Activated naive CD4-positive, alpha-beta T cell treated with anti-CD3 and anti-CD28 coated beads for 36 hours (primary cell): ENCODE data around the gene PBLD. TPM values are rescaled to one million over a fixed set of nuclear protein-coding genes. Genes with fewer than 3 reads are reported as not detected.
A peak's percentile ranks its signal among the peaks of the same experiment; 100 is the strongest.
"Not testable (repeated sequence)": the region's sequence is repeated elsewhere in the genome, so short reads cannot be mapped to it uniquely, and the experiment has no call there.

ENCODE experiments used
- CTCF ChIA-PET: fragments of 350-600 bp; sonication (Branson Sonifier 250); formaldehyde crosslinking; loops from one replicate; lab custom pipeline; 2021; ENCODE audit warnings: antibody characterized with exemption; lab: Charles Lee
- DNase-seq: peaks from one replicate; pipeline ENCODE4 v3.0.0-alpha.2; 2020
- H3K27ac Mint-ChIP-seq: one replicate; pipeline ENCODE4 v1.8.0; 2021; ENCODE audit warnings: mild to moderate bottlenecking, mixed read lengths
- H3K27me3 Mint-ChIP-seq: one replicate; pipeline ENCODE4 v1.8.0; 2021; ENCODE audit warnings: low read depth, mixed read lengths
- H3K36me3 Mint-ChIP-seq: one replicate; pipeline ENCODE4 v1.8.0; 2021; ENCODE audit warnings: low read depth, mixed read lengths
- H3K4me1 Mint-ChIP-seq: one replicate; pipeline ENCODE4 v1.8.0; 2021; ENCODE audit warnings: low read depth, mixed read lengths
- H3K4me3 Mint-ChIP-seq: one replicate; pipeline ENCODE4 v1.8.0; 2021; ENCODE audit warnings: mild to moderate bottlenecking, moderate library complexity, mixed read lengths
- H3K9me3 Mint-ChIP-seq: one replicate; pipeline ENCODE4 v1.8.0; 2021; ENCODE audit warnings: mixed read lengths
- intact Hi-C: fragments of 100-400 bp; cut with micrococcal nuclease; formaldehyde crosslinking; loops from one replicate; pipeline ENCODE4 v1.15.1; 2023
- total RNA-seq, 2 experiments: library from RNA; stranded (reverse); gene quantifications; one replicate each; pipeline ENCODE4 v1.2.3, GENCODE V29; 2021

PBLD gene
- total RNA-seq, 2 experiments from 2014 or later: 1.3 to 2.2 TPM

DNA sequence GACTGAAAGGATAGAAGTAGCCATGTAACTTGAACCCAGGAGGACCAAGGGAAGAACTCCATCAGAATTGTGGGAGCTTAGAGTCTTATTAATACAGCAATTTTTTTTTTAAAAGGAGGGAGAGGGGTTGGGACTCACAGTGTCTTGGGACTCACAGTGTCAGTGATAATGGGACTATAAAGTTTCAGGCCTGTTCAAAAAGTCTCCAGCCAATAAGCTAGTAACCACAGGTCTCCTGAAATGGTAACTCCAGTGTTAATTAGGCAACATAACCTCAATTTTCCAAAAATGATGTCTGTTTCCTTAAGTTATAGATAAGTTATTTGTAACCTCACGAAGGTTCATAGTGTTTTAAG, 3.2 kb downstream of the PBLD start:
- no peak overlapping the region for H3K4me3 Mint-ChIP-seq
- H3K9me3 Mint-ChIP-seq: no peaks in the 10 kb centered on the region
- CTCF ChIA-PET: interaction anchor here (1.1 to 1.7 kb wide), 3 partner anchors 19 to 117 kb away, joined by 3 to 8 read pairs (median 4); no protein-coding TSS in a partner anchor
- peaks cover 25% of the 10 kb centered on the region for H3K4me1 Mint-ChIP-seq
- peak overlapping the region; percentile 100 for H3K27ac Mint-ChIP-seq
- H3K27me3 Mint-ChIP-seq: no peaks in the 10 kb centered on the region
- H3K36me3 Mint-ChIP-seq: peaks cover 21% of the 10 kb centered on the region
- intact Hi-C loops: no loop called here
- no peak for DNase-seq

DNA sequence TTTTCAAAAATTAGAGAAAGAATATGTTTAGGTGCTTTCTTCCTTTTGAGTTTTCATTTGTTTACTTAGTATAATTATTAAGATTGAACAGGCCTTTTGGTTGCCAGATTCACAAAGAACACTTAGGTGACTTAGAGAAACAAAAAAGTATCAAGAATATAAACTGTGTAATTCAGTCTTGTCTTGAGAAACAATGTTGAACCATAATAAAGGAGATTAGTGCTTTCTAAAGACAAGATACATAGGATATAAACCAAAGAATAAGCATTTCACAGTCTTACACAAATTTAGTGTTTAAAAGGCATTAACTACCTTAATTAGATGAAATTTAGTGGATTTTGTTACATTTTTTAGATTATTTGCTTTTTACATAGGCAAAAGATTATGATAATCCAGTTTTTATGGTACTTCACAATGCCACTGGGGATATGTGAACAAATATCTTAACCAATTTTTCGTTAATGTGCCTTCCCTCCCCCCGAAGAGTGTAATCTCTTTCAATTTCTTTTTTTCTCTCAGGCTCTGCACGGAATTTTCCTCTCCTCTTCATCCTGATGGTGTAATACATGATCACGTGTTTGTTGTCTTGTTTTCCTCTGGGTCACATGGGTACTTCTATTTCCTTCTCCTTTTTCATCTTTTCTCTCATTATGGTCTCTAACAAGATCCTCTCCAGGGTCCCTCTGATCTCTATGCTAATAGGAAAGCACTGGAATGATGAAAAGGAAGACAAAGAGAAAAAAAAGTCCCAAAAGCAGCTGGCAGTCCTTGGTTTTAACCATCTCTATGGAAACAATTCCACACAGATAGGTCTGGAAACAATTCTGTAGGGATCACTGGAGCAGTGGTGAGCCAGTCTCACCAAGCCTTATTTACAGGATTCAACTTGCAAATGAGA, 4.6 kb downstream of the PBLD start:
- intact Hi-C loops: no loop called here
- no peaks in the 10 kb centered on the region for H3K9me3 Mint-ChIP-seq

DNA sequence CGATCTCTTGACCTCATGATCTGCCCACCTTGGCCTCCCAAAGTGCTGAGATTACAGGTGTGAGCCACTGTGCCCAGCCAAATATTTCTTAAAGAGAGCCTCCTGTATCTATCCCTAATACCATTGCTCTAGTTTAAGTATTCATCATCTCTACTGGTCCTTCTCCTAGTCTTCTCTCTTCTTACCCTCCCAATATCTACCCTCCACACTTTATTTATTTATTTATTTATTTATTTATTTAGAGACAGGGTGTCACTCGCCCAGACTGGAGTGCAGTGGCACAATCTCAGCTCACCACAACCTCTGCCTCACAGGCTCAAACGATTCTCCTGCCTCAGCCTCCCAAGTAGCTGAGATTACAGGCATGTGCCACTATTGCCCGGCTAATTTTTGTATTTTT, 8.3 kb downstream of the PBLD start:
- H3K27me3 Mint-ChIP-seq, H3K9me3 Mint-ChIP-seq, H3K27ac Mint-ChIP-seq, H3K4me3 Mint-ChIP-seq, DNase-seq, H3K4me1 Mint-ChIP-seq, H3K36me3 Mint-ChIP-seq, intact Hi-C loops: not testable (repeated sequence)
- CTCF ChIA-PET: interaction anchor here (0.6 kb wide), 1 partner anchor 112 kb away, joined by 3 read pairs; no protein-coding TSS in a partner anchor

More for the DNA sequence above, 4.6 kb downstream of the PBLD start:
- DNase-seq: no peak
- Mint-ChIP-seq H3K4me3 (peak overlapping the region; percentile 58), H3K27me3 (no peaks in the 10 kb centered on the region), H3K36me3 (peaks cover 11% of the 10 kb centered on the region), H3K27ac (peak overlapping the region; percentile 79), H3K4me1 (peaks cover 25% of the 10 kb centered on the region)
- CTCF ChIA-PET: interaction anchor here (0.7 to 2.0 kb wide), 3 partner anchors 25 to 539 kb away, joined by 3 to 4 read pairs (median 3); no protein-coding TSS in a partner anchor

DNA sequence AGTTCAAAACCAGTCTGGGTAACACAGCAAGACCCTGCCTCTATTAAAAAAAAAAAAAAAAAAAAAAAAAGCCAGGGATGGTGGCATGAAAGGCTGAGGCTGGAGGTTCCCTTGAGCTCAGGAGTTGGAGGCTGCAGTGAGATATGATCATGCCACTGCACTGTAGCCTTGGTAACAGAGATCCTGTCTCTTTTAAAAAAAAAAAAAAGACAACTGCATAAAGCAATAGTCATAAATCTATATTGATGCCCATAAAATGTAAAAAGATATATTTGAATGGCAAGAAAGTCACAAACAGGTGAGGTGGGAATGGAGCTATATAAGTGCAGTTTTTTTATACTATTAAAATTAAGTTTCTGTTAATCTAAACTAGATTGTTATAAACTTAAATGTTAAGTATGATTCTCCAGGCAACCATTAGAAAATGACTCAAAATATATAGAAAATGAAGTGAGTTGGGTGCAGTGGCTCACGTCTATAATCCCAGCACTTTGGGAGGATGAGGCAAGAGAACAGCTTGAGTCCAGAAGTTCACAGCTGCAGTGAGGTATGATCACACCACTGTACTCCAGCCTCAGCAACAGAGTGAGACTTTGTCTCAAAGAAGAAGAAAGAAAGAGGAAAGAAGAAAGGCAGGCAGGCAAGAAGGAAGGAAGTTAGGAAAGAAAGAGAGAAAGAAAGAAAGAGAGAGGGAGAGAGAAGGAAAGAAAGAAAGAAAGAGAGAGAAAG, 14.2 kb downstream of the PBLD start:
- no peak overlapping the region for H3K4me3 Mint-ChIP-seq
- CTCF ChIA-PET: interaction anchor here (0.5 to 0.6 kb wide), 2 partner anchors 89 to 105 kb away, joined by 3 to 4 read pairs; no protein-coding TSS in a partner anchor
- no peak overlapping the region for H3K27ac Mint-ChIP-seq
- H3K4me1 Mint-ChIP-seq: peaks cover 5% of the 10 kb centered on the region
- H3K9me3 Mint-ChIP-seq: peaks cover 16% of the 10 kb centered on the region
- DNase-seq: no peak
- intact Hi-C loops: no loop called here
- no peaks in the 10 kb centered on the region for H3K27me3 Mint-ChIP-seq
- H3K36me3 Mint-ChIP-seq: peaks cover 8% of the 10 kb centered on the region

DNA sequence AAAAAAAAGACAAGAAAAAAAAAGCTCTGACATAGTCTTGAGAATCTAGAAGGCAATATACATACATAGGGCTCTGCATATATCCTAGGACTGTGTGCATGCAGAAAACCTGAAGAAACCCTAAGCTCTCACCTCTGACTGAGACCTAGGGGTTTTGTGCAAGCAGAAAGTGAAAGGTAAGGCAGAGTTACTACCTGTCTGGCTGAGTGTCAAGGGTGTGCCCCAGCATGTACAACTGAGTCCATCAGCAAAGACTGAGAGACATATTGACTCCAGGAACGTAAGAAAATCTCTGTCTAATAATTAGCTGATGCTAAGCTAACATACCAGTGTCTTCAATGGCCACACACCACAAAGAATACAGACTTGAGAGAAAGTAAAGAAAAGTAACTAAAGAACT, 17.1 kb downstream of the PBLD start:
- DNase-seq: no peak
- Mint-ChIP-seq H3K27ac (no peak overlapping the region), H3K4me3 (no peak overlapping the region), H3K27me3 (no peaks in the 10 kb centered on the region), H3K9me3 (peaks cover 16% of the 10 kb centered on the region), H3K4me1 (peaks cover 5% of the 10 kb centered on the region), H3K36me3 (peaks cover 8% of the 10 kb centered on the region)
- intact Hi-C loops: no loop called here
- CTCF ChIA-PET: interaction anchor here (2.4 to 4.9 kb wide), 2 partner anchors 13 to 103 kb away, joined by 8 to 24 read pairs; no protein-coding TSS in a partner anchor

DNA sequence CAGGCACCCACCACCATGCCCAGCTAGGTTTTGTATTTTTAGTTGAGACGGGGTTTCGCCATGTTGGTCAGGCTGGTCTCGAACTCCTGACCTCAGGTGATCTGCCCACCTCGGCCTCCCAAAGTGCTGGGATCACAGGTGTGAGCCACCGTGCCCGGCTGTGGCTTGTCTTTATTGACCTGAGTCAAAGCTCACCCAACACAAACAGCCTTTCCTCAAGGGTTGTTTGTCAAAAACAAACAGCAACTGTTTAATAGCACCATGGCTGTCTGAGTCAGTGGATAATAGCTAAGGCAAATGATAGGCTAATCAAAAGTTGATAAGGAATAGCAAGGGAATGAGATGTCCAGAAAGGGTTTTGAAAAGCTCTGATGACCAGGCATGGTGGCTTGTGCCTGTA, 17.8 kb downstream of the PBLD start:
- intact Hi-C loops, DNase-seq, H3K36me3 Mint-ChIP-seq, H3K4me1 Mint-ChIP-seq, H3K27me3 Mint-ChIP-seq, H3K4me3 Mint-ChIP-seq, H3K27ac Mint-ChIP-seq: not testable (repeated sequence)
- peaks cover 16% of the 10 kb centered on the region for H3K9me3 Mint-ChIP-seq
- CTCF ChIA-PET: interaction anchor here (0.6 to 4.9 kb wide), 5 partner anchors 12 to 303 kb away, joined by 3 to 24 read pairs (median 5); no protein-coding TSS in a partner anchor

DNA sequence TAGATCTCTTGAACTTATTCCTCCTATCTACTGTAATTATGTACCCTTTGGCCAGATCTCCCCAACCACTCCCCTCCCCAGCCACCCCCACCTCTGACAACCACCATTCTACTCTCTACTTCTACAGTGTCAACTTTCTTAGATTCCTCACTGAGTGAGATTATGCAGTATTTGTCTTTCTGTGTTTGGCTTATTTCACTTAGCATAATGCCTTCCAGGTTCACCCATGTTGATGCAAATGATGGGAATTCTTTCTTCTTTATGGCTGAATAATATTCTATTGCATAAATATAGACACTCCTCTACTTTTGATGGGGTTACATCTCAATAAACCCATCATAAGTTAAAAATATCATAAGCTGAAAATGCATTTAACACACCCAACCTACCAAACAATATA, 22.2 kb downstream of the PBLD start:
- H3K9me3 Mint-ChIP-seq: no peaks in the 10 kb centered on the region
- CTCF ChIA-PET: no interaction called here
- intact Hi-C loops: no loop called here

DNA sequence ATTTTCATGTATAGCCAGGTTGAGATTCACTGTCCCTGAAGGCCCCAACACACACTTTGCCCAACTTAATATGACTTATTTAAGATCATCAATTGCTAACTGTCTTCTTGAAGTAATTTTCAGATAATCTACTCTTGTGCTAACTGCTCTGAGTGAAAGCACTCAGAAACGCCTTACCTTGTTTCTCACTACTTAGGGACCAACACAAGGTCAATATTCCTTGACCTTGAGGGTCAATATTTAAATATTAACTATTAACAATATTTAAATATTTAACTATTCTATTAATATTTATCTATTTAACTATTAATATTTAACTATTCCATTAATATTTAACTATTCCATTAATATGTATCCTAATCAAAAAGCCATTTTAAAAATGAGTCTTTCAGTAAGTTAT, 26.9 kb downstream of the PBLD start:
- Mint-ChIP-seq H3K27me3 (no peaks in the 10 kb centered on the region), H3K27ac (no peak overlapping the region), H3K4me1 (no peaks in the 10 kb centered on the region), H3K9me3 (no peaks in the 10 kb centered on the region), H3K36me3 (no peaks in the 10 kb centered on the region), H3K4me3 (no peak overlapping the region)
- no peak for DNase-seq
- CTCF ChIA-PET: interaction anchor here (1.1 kb wide), 1 partner anchor 93 kb away, joined by 3 read pairs; no protein-coding TSS in a partner anchor
- intact Hi-C loops: no loop called here

More for the DNA sequence above, 22.2 kb downstream of the PBLD start:
- peaks cover 5% of the 10 kb centered on the region for H3K4me1 Mint-ChIP-seq
- no peaks in the 10 kb centered on the region for H3K36me3 Mint-ChIP-seq
- H3K27me3 Mint-ChIP-seq: no peaks in the 10 kb centered on the region
- DNase-seq: no peak
- no peak overlapping the region for H3K27ac Mint-ChIP-seq
- no peak overlapping the region for H3K4me3 Mint-ChIP-seq

DNA sequence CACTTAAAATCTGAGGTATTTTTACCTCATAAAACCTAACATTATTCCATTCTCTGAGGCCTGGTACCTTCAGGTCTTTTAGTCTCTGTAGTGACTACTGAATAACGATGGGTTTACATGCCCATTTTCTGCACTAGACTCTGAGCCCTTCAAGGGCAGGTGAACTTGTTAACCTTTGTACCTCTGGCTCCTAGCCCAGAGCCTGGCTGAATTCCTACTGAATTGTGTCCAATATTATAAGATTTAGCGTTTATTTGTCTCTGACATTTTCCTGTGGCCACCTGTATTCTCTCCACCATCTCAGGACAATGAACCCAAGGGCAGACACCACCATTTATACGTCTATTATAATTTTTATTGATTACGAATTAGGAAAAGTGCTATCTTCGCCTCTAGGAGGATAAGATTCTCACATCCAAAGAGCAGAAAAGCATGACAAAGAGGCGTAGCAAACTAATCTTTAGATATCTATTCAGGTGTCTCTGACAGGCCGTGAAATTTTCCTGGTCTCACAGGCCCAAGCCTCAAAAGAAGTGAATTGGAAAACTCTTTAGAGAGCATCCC, 28.8 kb downstream of the PBLD start:
- no peak for DNase-seq
- Mint-ChIP-seq H3K36me3 (no peaks in the 10 kb centered on the region), H3K4me1 (no peaks in the 10 kb centered on the region), H3K9me3 (no peaks in the 10 kb centered on the region), H3K27me3 (no peaks in the 10 kb centered on the region), H3K4me3 (no peak overlapping the region), H3K27ac (no peak overlapping the region)
- CTCF ChIA-PET: interaction anchor here (1.2 to 2.7 kb wide), 4 partner anchors 11 to 448 kb away, joined by 4 to 24 read pairs (median 8); no protein-coding TSS in a partner anchor
- intact Hi-C loops: loop anchor here (5.0 kb wide), 1 partner anchor 72 kb away; the partner anchor contains the start of gene ATOH7

DNA sequence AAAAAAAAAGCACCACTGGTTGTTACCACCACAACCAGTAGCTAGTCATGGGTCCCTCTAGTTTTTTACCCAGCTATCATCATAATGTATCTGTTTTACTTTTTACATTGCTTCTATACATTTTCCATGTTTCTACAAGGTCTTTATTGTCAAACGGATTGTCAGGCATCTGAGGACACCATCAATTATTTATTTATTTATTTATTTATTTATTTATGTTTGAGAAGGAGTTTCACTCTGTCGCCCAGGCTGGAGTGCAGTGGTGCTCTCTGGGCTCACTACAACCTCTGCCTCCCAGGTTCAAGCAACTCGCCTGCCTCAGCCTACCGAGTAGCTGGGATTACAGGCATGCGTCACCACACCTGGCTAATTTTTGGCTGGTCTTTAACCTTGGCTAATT, 29.9 kb downstream of the PBLD start:
- no peaks in the 10 kb centered on the region for H3K27me3 Mint-ChIP-seq
- CTCF ChIA-PET: interaction anchor here (0.6 to 3.8 kb wide), 17 partner anchors 12 to 515 kb away, joined by 3 to 46 read pairs (median 5); partner anchors contain the start of gene PBLD
- H3K4me3 Mint-ChIP-seq: no peak overlapping the region

DNA sequence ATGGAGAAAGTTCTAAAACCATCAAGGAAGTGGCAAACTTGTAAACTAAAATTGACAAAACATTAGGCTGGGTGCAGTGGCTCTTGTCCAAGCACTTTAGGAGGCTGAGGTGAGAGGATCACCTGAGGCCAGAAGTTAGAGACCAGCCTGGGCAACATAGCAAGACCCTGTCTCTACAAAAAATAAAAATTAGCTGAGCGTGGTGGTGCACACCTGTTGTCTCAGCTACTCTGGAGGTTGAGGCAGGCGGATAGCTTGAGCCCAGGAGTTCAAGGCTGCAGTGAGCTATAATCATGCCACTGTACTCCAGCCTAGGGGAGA, 30.3 kb downstream of the PBLD start:
- no peaks in the 10 kb centered on the region for H3K9me3 Mint-ChIP-seq
- H3K36me3 Mint-ChIP-seq: no peaks in the 10 kb centered on the region
- intact Hi-C loops: loop anchor here (1.0 to 5.0 kb wide), 4 partner anchors 70 to 514 kb away; partner anchors contain the start of gene ATOH7
- no peak overlapping the region for H3K4me3 Mint-ChIP-seq
- no peaks in the 10 kb centered on the region for H3K27me3 Mint-ChIP-seq
- no peak for DNase-seq
- no peak overlapping the region for H3K27ac Mint-ChIP-seq
- CTCF ChIA-PET: interaction anchor here (0.6 to 3.8 kb wide), 25 partner anchors 12 to 514 kb away, joined by 3 to 46 read pairs (median 4); partner anchors contain the start of genes ATOH7 and PBLD
- no peaks in the 10 kb centered on the region for H3K4me1 Mint-ChIP-seq

More for the DNA sequence above, 29.9 kb downstream of the PBLD start:
- DNase-seq: no peak
- H3K9me3 Mint-ChIP-seq: no peaks in the 10 kb centered on the region
- H3K36me3 Mint-ChIP-seq: no peaks in the 10 kb centered on the region
- H3K4me1 Mint-ChIP-seq: no peaks in the 10 kb centered on the region
- H3K27ac Mint-ChIP-seq: no peak overlapping the region
- intact Hi-C loops: loop anchor here (1.0 to 5.0 kb wide), 4 partner anchors 71 to 515 kb away; partner anchors contain the start of gene ATOH7
